Stimulated activated CD4-positive, alpha-beta T cell treated with anti-CD3 and anti-CD28 coated beads, Interleukin-1b, Interleukin-23, amount 100 ng/mL, for 4 hours (primary cell): Measurements from ENCODE around the gene UBE2U.

Experiments used
- DNase-seq, 2 donors: peaks; one replicate each; pipeline ENCODE4 v3.0.0-alpha.2; 2020; ENCODE audit warnings: low read depth in 2 of 2

UBE2U gene

GRCh38 chr1:64293820-64294219, 90.4 kb downstream of the UBE2U start:
- DNase-seq, result no peak

DNA sequence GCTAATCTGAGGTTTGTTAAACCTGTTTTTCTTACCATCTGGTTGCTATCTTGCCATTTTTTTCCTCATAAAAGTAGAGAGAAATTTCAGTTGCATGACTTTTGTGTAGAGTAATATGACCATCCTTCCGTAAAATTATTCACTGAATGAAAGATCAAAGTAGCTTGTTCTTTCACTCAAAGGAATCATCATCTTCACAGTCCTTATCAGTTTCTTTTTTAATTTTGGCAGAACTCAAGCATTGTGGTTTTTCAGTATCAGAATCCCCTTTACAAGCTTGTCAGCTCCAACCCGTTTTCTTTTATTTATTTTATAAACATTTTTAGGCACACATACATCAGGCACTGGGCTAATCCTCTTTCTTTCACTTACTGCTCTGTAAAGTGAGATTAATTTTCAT, 91.7 kb downstream of the UBE2U start:
- DNase-seq, result no peak

GRCh38 chr1:64295561-64295960, 92.1 kb downstream of the UBE2U start:
- no peak for DNase-seq

GRCh38 chr1:64296459-64296858, 93.0 kb downstream of the UBE2U start:
- no peak for DNase-seq

GRCh38 chr1:64302194-64302593, 98.8 kb downstream of the UBE2U start:
- no peak for DNase-seq

DNA sequence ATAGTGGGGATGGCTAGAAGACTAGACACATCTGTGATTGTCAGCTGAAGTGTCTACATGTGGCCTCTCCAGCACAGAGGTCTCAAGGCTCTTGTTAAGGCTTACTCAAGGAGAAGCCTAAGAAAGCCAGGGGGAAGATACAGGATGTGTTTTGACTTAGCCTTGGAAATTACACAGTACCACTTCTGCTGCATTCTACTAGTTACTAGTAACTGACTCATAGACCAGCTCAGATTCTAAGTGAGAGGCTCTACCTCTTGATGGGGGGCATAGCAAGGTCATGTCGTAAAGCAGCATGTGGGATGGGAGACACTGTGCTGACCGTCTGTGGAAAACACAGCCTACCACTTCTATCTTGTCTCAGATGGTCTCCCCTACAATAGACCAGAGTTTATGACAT, 99.5 kb downstream of the UBE2U start:
- no peak for DNase-seq

- DNase-seq, result no peak
Measured at GRCh38 chr1:64304823-64305222, 101.4 kb downstream of the UBE2U start.

- DNase-seq, result no peak
Measured at GRCh38 chr1:64308866-64309265, 105.4 kb downstream of the UBE2U start.

- no peak for DNase-seq
Measured at GRCh38 chr1:64309431-64309831, 106.0 kb downstream of the UBE2U start.

GRCh38 chr1:64310760-64311159, 107.3 kb downstream of the UBE2U start:
- no peak for DNase-seq

- no peak for DNase-seq
Measured at GRCh38 chr1:64312431-64312830, 109.0 kb downstream of the UBE2U start.

GRCh38 chr1:64315402-64315801, 112.0 kb downstream of the UBE2U start:
- DNase-seq, result no peak
